Lung (tissue), 12 donors: ENCODE results near the gene CABLES2. TPM values are rescaled to one million over a fixed set of nuclear protein-coding genes. Genes with fewer than 3 reads are reported as not detected.

ENCODE experiments used
- ATAC-seq: fragments of 200-7000 bp; cut with Tn5 transposase; one replicate; pipeline ENCODE4 v1.9.1; 2020; ENCODE audit warnings: moderate number of reproducible peaks; ENCODE audit not compliant: insufficient read depth, low FRiP score
- DNase-seq, 3 donors: peaks; one replicate each; pipeline ENCODE4 v3.0.0-alpha.2; 2013 to 2017
- H3K27ac ChIP-seq, 2 donors: one replicate each; pipeline ENCODE4 v1.5.1; 2013; ENCODE audit warnings: mild to moderate bottlenecking in 2 of 2, moderate library complexity in 2 of 2, control low read depth in 1 of 2, inconsistent platforms in 1 of 2, low read depth in 1 of 2, low read length in 1 of 2
- H3K27me3 ChIP-seq, 3 donors: one replicate each; pipeline ENCODE4 v1.5.1; 2013; ENCODE audit warnings: low read length in 2 of 3; ENCODE audit not compliant: control insufficient read depth in 3 of 3, insufficient read depth in 3 of 3
- H3K36me3 ChIP-seq, 4 donors: one replicate each; pipeline ENCODE4 v1.5.1; 2013; ENCODE audit warnings: low read length in 4 of 4, mild to moderate bottlenecking in 1 of 4, moderate library complexity in 1 of 4; ENCODE audit not compliant: control insufficient read depth in 4 of 4, insufficient read depth in 4 of 4
- H3K4me1 ChIP-seq, 5 donors: one replicate each; pipeline ENCODE4 v1.5.1; 2013; ENCODE audit warnings: low read length in 5 of 5, mild to moderate bottlenecking in 2 of 5, moderate library complexity in 1 of 5; ENCODE audit not compliant: control insufficient read depth in 5 of 5, insufficient read depth in 5 of 5
- H3K4me3 ChIP-seq: one replicate; pipeline ENCODE4 v1.5.1; 2013; ENCODE audit warnings: mild to moderate bottlenecking, control low read depth, moderate library complexity
- H3K9ac ChIP-seq, 2 donors: one replicate each; pipeline ENCODE4 v1.5.1; 2013; ENCODE audit warnings: low read length in 2 of 2, control low read depth in 1 of 2; ENCODE audit not compliant: insufficient read depth in 1 of 2
- H3K9me3 ChIP-seq, 4 donors: one replicate each; pipeline ENCODE4 v1.5.1; 2013; ENCODE audit warnings: low read length in 3 of 4, mild to moderate bottlenecking in 1 of 4, moderate library complexity in 1 of 4; ENCODE audit not compliant: control insufficient read depth in 4 of 4, insufficient read depth in 3 of 4
- WGBS, 2 donors: extraction: QIAGEN DNeasy Blood & Tissue Kit; methylation state at CpG; one replicate each; pipeline ENCODE4 v1.1.7; 2013; 5-methylcytosine and 5-hydroxymethylcytosine counted together
- polyA plus RNA-seq, 2 donors: library from polyadenylated mRNA; stranded (reverse); fragments of 200-250 nt; gene quantifications; one replicate each; pipeline ENCODE4 v1.2.1, GENCODE V29; 2013
- total RNA-seq, 2 donors: library from RNA; depleted of rRNA in 1 of 2; stranded (reverse); fragments of >200 nt in 1 of 2; gene quantifications; one replicate each; pipeline ENCODE4 v1.2.1, GENCODE V29; 2014 to 2021
- TF ChIP-seq, protein P1 (sequence below): IDR thresholded peaks from 2 replicates; pipeline ENCODE4 v1.5.1; 2012; ENCODE audit warnings: mild to moderate bottlenecking; ENCODE audit errors: control extremely low read depth, extremely low read depth
- donor health status: control.
- donor health status: control.
- donor health status: Bipolar disorder and iron deficiency.
- donor health status: healthy.
- donor health status: DM: yes; HTN: yes; CAD: no.

The CABLES2 gene
- total and polyA plus RNA-seq, 4 donors = 1.9 to 4.4 (median 3.6) TPM

- Histone ChIP-seq H3K27me3 (no peaks in the 10 kb centered on the region), H3K4me1 (peaks cover 4 to 59% (median 38%) of the 10 kb centered on the region in 5 donors), H3K4me3 (no peak overlapping the region), H3K9me3 (no peaks in the 10 kb centered on the region), H3K27ac (peak overlapping the region in 1 of 2 donors; percentile 64), H3K36me3 (no peaks in the 10 kb centered on the region), H3K9ac (no peak overlapping the region)
- TF ChIP-seq, protein P1, sequence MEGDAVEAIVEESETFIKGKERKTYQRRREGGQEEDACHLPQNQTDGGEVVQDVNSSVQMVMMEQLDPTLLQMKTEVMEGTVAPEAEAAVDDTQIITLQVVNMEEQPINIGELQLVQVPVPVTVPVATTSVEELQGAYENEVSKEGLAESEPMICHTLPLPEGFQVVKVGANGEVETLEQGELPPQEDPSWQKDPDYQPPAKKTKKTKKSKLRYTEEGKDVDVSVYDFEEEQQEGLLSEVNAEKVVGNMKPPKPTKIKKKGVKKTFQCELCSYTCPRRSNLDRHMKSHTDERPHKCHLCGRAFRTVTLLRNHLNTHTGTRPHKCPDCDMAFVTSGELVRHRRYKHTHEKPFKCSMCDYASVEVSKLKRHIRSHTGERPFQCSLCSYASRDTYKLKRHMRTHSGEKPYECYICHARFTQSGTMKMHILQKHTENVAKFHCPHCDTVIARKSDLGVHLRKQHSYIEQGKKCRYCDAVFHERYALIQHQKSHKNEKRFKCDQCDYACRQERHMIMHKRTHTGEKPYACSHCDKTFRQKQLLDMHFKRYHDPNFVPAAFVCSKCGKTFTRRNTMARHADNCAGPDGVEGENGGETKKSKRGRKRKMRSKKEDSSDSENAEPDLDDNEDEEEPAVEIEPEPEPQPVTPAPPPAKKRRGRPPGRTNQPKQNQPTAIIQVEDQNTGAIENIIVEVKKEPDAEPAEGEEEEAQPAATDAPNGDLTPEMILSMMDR = no peak
- ATAC-seq (no peak), DNase-seq (peak; percentile 49 to 69 (median 69))
- 5 to 14% methylated on average over 15 of the region's 15 CpGs for WGBS, 2 donors
These were observed 38.6 kb downstream of the CABLES2 start for GRCh38 chr20:62368392-62368975.

DNA sequence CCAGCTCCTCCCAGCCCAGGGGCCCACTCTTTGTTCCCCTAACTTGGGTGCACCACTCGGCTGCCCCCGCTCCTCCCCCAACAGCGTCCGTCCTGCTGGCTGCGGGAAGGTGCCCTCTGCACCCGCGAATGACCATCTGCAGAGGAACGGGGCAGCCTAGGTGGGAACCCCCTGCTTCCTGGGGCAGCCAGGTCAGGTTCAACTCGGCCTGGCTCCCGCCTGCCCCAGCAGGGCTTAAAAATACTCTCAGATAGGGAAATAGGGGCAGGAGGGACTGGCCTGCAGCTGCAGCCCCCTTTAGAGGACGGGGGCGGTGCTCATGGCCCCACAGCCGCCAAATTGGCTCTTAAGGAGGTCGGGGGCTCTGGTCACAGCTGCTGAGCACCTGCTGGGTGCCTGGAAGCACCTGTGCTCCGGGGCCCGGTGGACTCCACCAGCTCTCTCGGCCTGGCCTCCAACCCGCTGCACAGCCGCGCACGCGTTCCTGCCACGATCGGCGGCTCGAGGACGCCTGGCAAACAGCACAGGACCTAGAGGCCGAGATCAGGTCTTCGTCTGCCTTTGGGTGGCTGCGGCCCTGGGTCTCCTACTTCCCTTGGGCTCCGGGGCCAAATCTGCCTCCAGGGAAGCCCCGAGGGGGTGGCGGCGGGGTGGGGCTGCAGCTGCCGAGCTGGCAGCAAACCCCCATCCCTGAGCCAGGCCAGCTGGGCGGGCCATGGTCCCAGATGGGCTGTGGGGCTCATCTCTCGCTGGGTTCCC is 39.3 kb downstream of the CABLES2 start:
- Histone ChIP-seq H3K36me3 (no peaks in the 10 kb centered on the region), H3K27me3 (no peaks in the 10 kb centered on the region), H3K9ac (no peak overlapping the region), H3K27ac (peak overlapping the region; percentile 39 to 64), H3K4me1 (peaks cover 4 to 62% (median 40%) of the 10 kb centered on the region in 5 donors), H3K9me3 (no peaks in the 10 kb centered on the region), H3K4me3 (peak overlapping the region; percentile 11)
- DNase-seq = peak; percentile 50 to 66 (median 63)
- TF ChIP-seq, protein P1 = no peak
- WGBS, 2 donors = 3 to 4% methylated on average over 35 to 37 of the region's 37 CpGs
- ATAC-seq = no peak

- WGBS, 2 donors = 0 to 1% methylated on average over 5 to 69 of the region's 70 CpGs
- peak; percentile 45 for ATAC-seq
These were observed 39.9 kb downstream of the CABLES2 start, which contains the start of gene LAMA5 for GRCh38 chr20:62367136-62367632. TSS of gene LAMA5 (minus strand) at chr20:62367312. CDS start at chr20:62367245, 67 bp downstream.

More at GRCh38 chr20:62367136-62367632, 39.9 kb downstream of the CABLES2 start, which contains the start of gene LAMA5:
- Histone ChIP-seq H3K9ac (no peak within 1 kb of the TSS), H3K27me3 (no peaks in the 10 kb centered on the region), H3K9me3 (no peaks in the 10 kb centered on the region), H3K27ac (peak within 1 kb of the TSS; percentile 83 to 96), H3K4me3 (peak within 1 kb of the TSS; percentile 70), H3K36me3 (peaks cover 0 to 3% (median 0%) of the 10 kb centered on the region in 4 donors), H3K4me1 (peaks cover 4 to 68% (median 46%) of the 10 kb centered on the region in 5 donors)
- TF ChIP-seq, protein P1 = no peak
- DNase-seq = peak in 2 of 3 donors; percentile 51 to 69
